Midbrain (tissue), 1 donor: Measurements from ENCODE around the gene TBX15.

ENCODE experiments used
- DNase-seq: peaks from one replicate; lab custom pipeline; 2025; lab: John Stamatoyannopoulos, UW

TBX15 gene

GRCh38 chr1:118988186-118989005 is at the start of gene TBX15:
Gene TBX15, minus strand, starts transcription at chr1:118988343. Its CDS starts 548 bp downstream, at chr1:118987795.
- no peak for DNase-seq

GRCh38 chr1:119034359-119034758 is 46.2 kb upstream of the TBX15 start:
- no peak for DNase-seq

- no peak for DNase-seq
Measured at GRCh38 chr1:119032986-119033385, 44.8 kb upstream of the TBX15 start.

GRCh38 chr1:119027759-119028158 is 39.6 kb upstream of the TBX15 start:
- DNase-seq = no peak

- DNase-seq = no peak
Measured at GRCh38 chr1:119026956-119027355, 38.8 kb upstream of the TBX15 start.

- DNase-seq = no peak
Measured at GRCh38 chr1:119015547-119015946, 27.4 kb upstream of the TBX15 start.

- no peak for DNase-seq
Measured at GRCh38 chr1:119012383-119012782, 24.2 kb upstream of the TBX15 start.

- no peak for DNase-seq
Measured at GRCh38 chr1:119011706-119012105, 23.6 kb upstream of the TBX15 start.

GRCh38 chr1:119011116-119011515 is 23.0 kb upstream of the TBX15 start:
- DNase-seq = no peak

- no peak for DNase-seq
Measured at GRCh38 chr1:119010201-119010600, 22.1 kb upstream of the TBX15 start.

GRCh38 chr1:119009312-119009655 is 21.1 kb upstream of the TBX15 start:
- no peak for DNase-seq

GRCh38 chr1:119008483-119009311 is 20.6 kb upstream of the TBX15 start:
- peak; percentile 4 for DNase-seq

- DNase-seq = no peak
Measured at GRCh38 chr1:119007670-119008482, 19.7 kb upstream of the TBX15 start.

GRCh38 chr1:119007339-119007669 is 19.2 kb upstream of the TBX15 start:
- DNase-seq = no peak

GRCh38 chr1:119006406-119007279 is 18.5 kb upstream of the TBX15 start:
- no peak for DNase-seq

GRCh38 chr1:119005724-119006405 is 17.7 kb upstream of the TBX15 start:
- no peak for DNase-seq

GRCh38 chr1:119004781-119005180 is 16.6 kb upstream of the TBX15 start:
- DNase-seq = no peak

- no peak for DNase-seq
Measured at GRCh38 chr1:119004129-119004527, 16.0 kb upstream of the TBX15 start.

GRCh38 chr1:119003413-119004128 is 15.4 kb upstream of the TBX15 start:
- DNase-seq = no peak

- no peak for DNase-seq
Measured at GRCh38 chr1:119002028-119002686, 14.0 kb upstream of the TBX15 start.
